ENCODE results near the gene PTGES. TPM values are rescaled to one million over a fixed set of nuclear protein-coding genes. Genes with fewer than 3 reads are reported as not detected.

Gene PTGES
- total RNA-seq, 1 experiment from 2014 or later = 2.5 TPM

DNA sequence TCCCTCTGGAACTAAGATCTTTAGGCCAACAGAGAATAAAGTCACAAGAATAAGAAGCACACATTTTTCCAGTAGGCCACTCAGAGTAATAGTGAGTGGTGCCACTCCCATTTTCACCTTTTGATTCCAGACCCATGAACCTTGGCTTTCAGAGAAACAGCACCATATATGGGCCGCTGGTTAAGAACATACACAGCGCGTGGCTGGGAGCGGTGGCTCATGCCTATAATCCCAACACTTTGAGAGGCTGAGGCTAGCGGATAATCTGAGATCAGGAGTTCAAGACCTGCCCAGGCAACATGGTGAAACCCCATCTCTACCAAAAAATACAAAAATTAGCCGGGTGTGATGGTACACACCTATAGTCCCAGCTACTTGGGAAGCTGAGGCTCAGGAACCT, 15.6 kb upstream of the PTGES start:
- H3K4me3 Mint-ChIP-seq = no peak overlapping the region
- H3K4me1 Mint-ChIP-seq = no peaks in the 10 kb centered on the region
- no peaks in the 10 kb centered on the region for H3K9me3 Mint-ChIP-seq
- POLR2A ChIA-PET = no interaction called here
- H3K27ac Mint-ChIP-seq = no peak overlapping the region
- DNase-seq (ENCODE audit: low spot score) = no peak
- no peak for ATAC-seq
- TF ChIP-seq, protein P1, sequence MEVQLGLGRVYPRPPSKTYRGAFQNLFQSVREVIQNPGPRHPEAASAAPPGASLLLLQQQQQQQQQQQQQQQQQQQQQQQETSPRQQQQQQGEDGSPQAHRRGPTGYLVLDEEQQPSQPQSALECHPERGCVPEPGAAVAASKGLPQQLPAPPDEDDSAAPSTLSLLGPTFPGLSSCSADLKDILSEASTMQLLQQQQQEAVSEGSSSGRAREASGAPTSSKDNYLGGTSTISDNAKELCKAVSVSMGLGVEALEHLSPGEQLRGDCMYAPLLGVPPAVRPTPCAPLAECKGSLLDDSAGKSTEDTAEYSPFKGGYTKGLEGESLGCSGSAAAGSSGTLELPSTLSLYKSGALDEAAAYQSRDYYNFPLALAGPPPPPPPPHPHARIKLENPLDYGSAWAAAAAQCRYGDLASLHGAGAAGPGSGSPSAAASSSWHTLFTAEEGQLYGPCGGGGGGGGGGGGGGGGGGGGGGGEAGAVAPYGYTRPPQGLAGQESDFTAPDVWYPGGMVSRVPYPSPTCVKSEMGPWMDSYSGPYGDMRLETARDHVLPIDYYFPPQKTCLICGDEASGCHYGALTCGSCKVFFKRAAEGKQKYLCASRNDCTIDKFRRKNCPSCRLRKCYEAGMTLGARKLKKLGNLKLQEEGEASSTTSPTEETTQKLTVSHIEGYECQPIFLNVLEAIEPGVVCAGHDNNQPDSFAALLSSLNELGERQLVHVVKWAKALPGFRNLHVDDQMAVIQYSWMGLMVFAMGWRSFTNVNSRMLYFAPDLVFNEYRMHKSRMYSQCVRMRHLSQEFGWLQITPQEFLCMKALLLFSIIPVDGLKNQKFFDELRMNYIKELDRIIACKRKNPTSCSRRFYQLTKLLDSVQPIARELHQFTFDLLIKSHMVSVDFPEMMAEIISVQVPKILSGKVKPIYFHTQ (CRISPR knock-in tag; IDR thresholded peaks at IDR 0.05) = no peak
- no peak for TF ChIP-seq ZNF317 (CRISPR knock-in tag; IDR thresholded peaks at IDR 0.05; ENCODE audit: borderline replicate concordance, low read depth)
- TF ChIP-seq ZNF396 (CRISPR knock-in tag; IDR thresholded peaks at IDR 0.05; ENCODE audit: borderline replicate concordance) = no peak
- TF ChIP-seq, protein P2, sequence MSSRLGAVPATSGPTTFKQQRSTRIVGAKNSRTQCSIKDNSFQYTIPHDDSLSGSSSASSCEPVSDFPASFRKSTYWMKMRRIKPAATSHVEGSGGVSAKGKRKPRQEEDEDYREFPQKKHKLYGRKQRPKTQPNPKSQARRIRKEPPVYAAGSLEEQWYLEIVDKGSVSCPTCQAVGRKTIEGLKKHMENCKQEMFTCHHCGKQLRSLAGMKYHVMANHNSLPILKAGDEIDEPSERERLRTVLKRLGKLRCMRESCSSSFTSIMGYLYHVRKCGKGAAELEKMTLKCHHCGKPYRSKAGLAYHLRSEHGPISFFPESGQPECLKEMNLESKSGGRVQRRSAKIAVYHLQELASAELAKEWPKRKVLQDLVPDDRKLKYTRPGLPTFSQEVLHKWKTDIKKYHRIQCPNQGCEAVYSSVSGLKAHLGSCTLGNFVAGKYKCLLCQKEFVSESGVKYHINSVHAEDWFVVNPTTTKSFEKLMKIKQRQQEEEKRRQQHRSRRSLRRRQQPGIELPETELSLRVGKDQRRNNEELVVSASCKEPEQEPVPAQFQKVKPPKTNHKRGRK (CRISPR knock-in tag; IDR thresholded peaks at IDR 0.05; ENCODE audit: borderline replicate concordance) = no peak
- TF ChIP-seq TCF7 (CRISPR knock-in tag; IDR thresholded peaks at IDR 0.05; ENCODE audit: low read depth) = no peak
- no peak for TF ChIP-seq NR3C1 (CRISPR knock-in tag; conservative IDR thresholded peaks at IDR 0.05; ENCODE audit: low read depth)
- CTCF ChIA-PET = interaction anchor here (0.7 to 3.3 kb wide), 4 partner anchors 19 to 42 kb away, joined by 4 to 20 read pairs (median 4); no protein-coding TSS in a partner anchor
- no peaks in the 10 kb centered on the region for H3K36me3 Mint-ChIP-seq
- H3K27me3 Mint-ChIP-seq (ENCODE audit: low read depth) = no peaks in the 10 kb centered on the region

DNA sequence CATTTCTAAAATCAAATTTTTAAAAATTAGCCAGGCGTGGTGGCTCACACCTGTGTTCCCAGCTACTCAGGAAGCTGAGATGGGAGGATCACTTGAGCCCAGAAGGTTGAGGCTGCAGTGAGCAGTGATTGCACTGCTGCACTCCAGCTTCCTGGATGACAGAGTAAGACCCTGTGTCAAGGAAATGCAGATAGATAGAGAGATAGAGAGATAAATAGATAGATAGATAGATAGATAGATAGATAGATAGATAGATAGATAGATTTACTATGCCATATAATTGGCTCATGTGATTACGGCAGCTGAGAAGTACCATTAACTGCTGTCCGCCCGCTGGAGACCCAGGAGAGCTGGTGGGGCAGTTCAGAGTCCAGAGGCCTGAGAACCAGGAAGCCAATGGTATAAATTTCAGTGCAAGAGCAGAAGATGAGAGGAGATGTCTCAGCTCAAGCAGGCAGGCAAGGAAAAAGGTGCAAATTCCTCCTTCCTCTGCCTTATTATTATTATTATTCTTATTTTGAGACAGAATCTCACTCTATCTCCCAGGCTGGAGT, 13.0 kb upstream of the PTGES start:
- Mint-ChIP-seq H3K36me3 (no peaks in the 10 kb centered on the region), H3K27me3 (ENCODE audit: low read depth) (no peaks in the 10 kb centered on the region), H3K27ac (no peak overlapping the region), H3K9me3 (no peaks in the 10 kb centered on the region), H3K4me1 (peaks cover 6% of the 10 kb centered on the region), H3K4me3 (no peak overlapping the region)
- POLR2A ChIA-PET = no interaction called here
- CTCF ChIA-PET = interaction anchor here (1.4 to 3.3 kb wide), 3 partner anchors 28 to 634 kb away, joined by 4 to 20 read pairs (median 5); no protein-coding TSS in a partner anchor
- DNase-seq (ENCODE audit: low spot score) (no peak), ATAC-seq (no peak)
- no peak for TF ChIP-seq RELA (CRISPR knock-in tag; IDR thresholded peaks at IDR 0.05; ENCODE audit: borderline replicate concordance)
- TF ChIP-seq, protein P3, sequence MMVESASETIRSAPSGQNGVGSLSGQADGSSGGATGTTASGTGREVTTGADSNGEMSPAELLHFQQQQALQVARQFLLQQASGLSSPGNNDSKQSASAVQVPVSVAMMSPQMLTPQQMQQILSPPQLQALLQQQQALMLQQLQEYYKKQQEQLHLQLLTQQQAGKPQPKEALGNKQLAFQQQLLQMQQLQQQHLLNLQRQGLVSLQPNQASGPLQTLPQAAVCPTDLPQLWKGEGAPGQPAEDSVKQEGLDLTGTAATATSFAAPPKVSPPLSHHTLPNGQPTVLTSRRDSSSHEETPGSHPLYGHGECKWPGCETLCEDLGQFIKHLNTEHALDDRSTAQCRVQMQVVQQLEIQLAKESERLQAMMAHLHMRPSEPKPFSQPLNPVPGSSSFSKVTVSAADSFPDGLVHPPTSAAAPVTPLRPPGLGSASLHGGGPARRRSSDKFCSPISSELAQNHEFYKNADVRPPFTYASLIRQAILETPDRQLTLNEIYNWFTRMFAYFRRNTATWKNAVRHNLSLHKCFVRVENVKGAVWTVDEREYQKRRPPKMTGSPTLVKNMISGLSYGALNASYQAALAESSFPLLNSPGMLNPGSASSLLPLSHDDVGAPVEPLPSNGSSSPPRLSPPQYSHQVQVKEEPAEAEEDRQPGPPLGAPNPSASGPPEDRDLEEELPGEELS (CRISPR knock-in tag; IDR thresholded peaks at IDR 0.05) = no peak
- TF ChIP-seq, protein P4, sequence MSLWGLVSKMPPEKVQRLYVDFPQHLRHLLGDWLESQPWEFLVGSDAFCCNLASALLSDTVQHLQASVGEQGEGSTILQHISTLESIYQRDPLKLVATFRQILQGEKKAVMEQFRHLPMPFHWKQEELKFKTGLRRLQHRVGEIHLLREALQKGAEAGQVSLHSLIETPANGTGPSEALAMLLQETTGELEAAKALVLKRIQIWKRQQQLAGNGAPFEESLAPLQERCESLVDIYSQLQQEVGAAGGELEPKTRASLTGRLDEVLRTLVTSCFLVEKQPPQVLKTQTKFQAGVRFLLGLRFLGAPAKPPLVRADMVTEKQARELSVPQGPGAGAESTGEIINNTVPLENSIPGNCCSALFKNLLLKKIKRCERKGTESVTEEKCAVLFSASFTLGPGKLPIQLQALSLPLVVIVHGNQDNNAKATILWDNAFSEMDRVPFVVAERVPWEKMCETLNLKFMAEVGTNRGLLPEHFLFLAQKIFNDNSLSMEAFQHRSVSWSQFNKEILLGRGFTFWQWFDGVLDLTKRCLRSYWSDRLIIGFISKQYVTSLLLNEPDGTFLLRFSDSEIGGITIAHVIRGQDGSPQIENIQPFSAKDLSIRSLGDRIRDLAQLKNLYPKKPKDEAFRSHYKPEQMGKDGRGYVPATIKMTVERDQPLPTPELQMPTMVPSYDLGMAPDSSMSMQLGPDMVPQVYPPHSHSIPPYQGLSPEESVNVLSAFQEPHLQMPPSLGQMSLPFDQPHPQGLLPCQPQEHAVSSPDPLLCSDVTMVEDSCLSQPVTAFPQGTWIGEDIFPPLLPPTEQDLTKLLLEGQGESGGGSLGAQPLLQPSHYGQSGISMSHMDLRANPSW (CRISPR knock-in tag; conservative IDR thresholded peaks at IDR 0.05; ENCODE audit: low read depth) = no peak
